Sigmoid colon (tissue), 4 donors: ENCODE results near the gene TPR.
"Not testable (repeated sequence)": the region's sequence is repeated elsewhere in the genome, so short reads cannot be mapped to it uniquely, and the experiment has no call there.

Experiments used
- CTCF ChIP-seq, 4 experiments: fragments of 450-650 bp in 3 of 4; fragments of 200-600 bp in 1 of 4; IDR thresholded peaks; one replicate each; pipeline ENCODE4 v1.5.1; 2016 to 2019; ENCODE audit warnings: antibody characterized with exemption in 4 of 4, mild to moderate bottlenecking in 3 of 4, moderate library complexity in 2 of 4
- EP300 ChIP-seq, 4 donors: sonication (generic); formaldehyde crosslinking; IDR thresholded peaks; one replicate each; pipeline ENCODE4 v1.6.1; 2017; ENCODE audit warnings: antibody characterized with exemption in 4 of 4
- POLR2A ChIP-seq, 2 donors: fragments of 450-650 bp; IDR thresholded peaks; one replicate each; pipeline ENCODE4 v1.6.1; 2016; ENCODE audit warnings: antibody characterized with exemption in 2 of 2, mild to moderate bottlenecking in 2 of 2, moderate library complexity in 2 of 2
- POLR2AphosphoS5 ChIP-seq, 4 donors: sonication (generic); formaldehyde crosslinking; IDR thresholded peaks; one replicate each; pipeline ENCODE4 v1.6.1; 2017; ENCODE audit warnings: antibody characterized with exemption in 4 of 4

DNA sequence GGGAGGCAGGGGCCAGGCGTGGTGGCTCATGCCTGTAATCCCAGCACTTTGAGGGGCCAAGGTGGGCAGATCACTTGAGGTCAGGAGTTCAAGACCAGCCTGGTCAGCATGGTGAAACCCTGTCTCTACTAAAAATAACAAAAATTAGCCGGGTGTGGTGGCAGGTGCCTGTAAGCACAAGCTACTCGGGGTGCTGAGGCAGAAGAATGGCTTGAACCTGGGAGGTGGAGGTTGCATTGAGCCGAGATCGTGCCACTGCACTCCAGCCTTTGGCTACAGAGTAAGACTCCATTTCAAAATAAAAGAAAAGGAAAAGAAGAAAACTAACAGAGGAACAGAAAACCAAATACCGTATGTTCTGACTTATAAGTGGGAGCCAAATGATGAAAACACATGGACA is 17.7 kb upstream of the TPR start:
- not testable (repeated sequence) for TF ChIP-seq CTCF, EP300, POLR2AphosphoS5, POLR2A (IDR thresholded peaks at IDR 0.05)
